ENCODE measurements around the gene RAE1. TPM values are rescaled to one million over a fixed set of nuclear protein-coding genes. Genes with fewer than 3 reads are reported as not detected.
A peak's percentile ranks its signal among the peaks of the same experiment; 100 is the strongest.

Gene RAE1
- total RNA-seq, 3 donors from 2014 or later (not counting 1 experiment from before 2014, with no cell fraction given), result 50.3 to 66.8 (median 52.5) TPM

DNA sequence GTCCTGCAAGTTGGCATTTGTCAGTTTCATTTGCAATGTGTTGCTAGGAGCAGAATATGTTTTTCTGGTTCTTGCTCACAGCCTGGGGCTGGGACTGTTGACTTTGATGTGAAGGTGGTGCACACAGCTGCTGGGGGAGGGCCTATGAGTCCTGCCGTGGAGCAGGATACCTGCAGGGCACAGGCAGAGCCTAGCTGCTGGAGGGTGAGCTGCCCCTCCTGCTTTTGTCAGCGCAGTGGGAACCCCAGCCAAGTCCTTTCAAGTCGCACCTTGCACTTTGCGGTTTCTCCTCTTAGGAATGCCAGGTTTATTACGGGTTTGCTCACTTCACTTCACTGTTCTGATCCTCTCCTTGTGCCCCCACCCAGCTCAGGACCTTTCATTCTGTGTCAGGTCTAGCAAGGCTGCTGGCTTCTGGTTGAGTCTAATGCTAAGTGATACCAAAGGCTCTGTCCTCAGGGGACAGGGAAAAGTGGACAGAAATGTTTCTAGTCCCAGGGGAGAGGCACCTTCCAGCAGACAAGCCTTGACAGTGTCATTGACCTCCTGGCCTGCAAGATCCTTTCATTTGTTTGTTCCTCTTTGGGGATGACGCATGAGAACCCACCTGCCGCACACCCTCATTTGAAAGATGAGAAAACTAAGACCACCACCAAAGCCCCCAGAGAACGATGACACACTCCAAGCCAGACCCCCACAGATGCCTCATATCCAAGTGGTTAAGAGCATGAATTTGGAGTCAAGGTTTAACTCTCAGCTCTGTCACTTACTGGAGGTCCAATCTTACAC lies 24.2 kb upstream of the RAE1 start:
- H3K4me1 Mint-ChIP-seq, result peaks cover 1 to 6% of the 10 kb centered on the region in 2 donors
- intact Hi-C loops (cut with micrococcal nuclease), result loop anchor here (5.0 kb wide), 1 partner anchor 235 kb away; no protein-coding TSS in a partner anchor
- 43% methylated on average over 7 of the region's 8 CpGs for WGBS (ENCODE audit: insufficient coverage)
- H3K27me3 Mint-ChIP-seq (ENCODE audit: low read depth in 2 of 2), result peaks cover 39 to 65% of the 10 kb centered on the region in 2 donors
- Histone ChIP-seq H3K9me3 (ENCODE audit: control insufficient read depth, insufficient read depth, low read length) (no peaks in the 10 kb centered on the region), H3K4me3 (ENCODE audit: low read length) (no peak overlapping the region), H3K4me1 (ENCODE audit: control insufficient read depth, insufficient read depth, low read length) (no peaks in the 10 kb centered on the region), H3K27ac (ENCODE audit: low read length) (no peak overlapping the region), H3K27me3 (ENCODE audit: control insufficient read depth, insufficient read depth, low read length) (peaks cover 9% of the 10 kb centered on the region), H3K36me3 (ENCODE audit: control insufficient read depth, insufficient read depth, low read length) (no peaks in the 10 kb centered on the region)
- H3K9me3 Mint-ChIP-seq, result no peaks in the 10 kb centered on the region
- no peaks in the 10 kb centered on the region for H3K36me3 Mint-ChIP-seq
- no peak overlapping the region for H3K4me3 Mint-ChIP-seq
- TF ChIP-seq, protein P1, sequence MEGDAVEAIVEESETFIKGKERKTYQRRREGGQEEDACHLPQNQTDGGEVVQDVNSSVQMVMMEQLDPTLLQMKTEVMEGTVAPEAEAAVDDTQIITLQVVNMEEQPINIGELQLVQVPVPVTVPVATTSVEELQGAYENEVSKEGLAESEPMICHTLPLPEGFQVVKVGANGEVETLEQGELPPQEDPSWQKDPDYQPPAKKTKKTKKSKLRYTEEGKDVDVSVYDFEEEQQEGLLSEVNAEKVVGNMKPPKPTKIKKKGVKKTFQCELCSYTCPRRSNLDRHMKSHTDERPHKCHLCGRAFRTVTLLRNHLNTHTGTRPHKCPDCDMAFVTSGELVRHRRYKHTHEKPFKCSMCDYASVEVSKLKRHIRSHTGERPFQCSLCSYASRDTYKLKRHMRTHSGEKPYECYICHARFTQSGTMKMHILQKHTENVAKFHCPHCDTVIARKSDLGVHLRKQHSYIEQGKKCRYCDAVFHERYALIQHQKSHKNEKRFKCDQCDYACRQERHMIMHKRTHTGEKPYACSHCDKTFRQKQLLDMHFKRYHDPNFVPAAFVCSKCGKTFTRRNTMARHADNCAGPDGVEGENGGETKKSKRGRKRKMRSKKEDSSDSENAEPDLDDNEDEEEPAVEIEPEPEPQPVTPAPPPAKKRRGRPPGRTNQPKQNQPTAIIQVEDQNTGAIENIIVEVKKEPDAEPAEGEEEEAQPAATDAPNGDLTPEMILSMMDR (IDR thresholded peaks at IDR 0.05), result no peak
- DNase-seq (no peak), ATAC-seq (no peak)
- H3K27ac Mint-ChIP-seq, result no peak overlapping the region

DNA sequence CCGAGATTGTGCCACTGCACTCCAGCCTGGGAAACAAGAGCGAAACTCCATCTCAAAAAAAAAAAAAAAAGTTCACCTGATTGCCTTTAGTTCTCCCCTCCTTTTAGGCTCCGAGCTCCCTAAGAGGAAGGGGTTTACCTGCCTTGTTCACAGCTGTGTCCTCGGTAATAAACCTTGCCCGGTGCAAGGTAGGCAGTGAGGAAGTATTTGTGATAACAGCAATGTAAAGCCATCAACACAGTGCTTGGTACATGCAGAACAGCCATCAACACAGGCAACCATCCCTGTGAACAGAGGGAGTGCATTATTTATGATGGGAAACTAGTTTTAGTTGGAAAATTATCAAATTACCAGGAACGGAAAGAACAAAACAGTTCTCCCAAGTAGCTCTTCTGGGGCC lies 23.2 kb upstream of the RAE1 start:
- WGBS (ENCODE audit: insufficient coverage), result 75% methylated on average over 5 of the region's 6 CpGs
- TF ChIP-seq, protein P1 (IDR thresholded peaks at IDR 0.05), result no peak

DNA sequence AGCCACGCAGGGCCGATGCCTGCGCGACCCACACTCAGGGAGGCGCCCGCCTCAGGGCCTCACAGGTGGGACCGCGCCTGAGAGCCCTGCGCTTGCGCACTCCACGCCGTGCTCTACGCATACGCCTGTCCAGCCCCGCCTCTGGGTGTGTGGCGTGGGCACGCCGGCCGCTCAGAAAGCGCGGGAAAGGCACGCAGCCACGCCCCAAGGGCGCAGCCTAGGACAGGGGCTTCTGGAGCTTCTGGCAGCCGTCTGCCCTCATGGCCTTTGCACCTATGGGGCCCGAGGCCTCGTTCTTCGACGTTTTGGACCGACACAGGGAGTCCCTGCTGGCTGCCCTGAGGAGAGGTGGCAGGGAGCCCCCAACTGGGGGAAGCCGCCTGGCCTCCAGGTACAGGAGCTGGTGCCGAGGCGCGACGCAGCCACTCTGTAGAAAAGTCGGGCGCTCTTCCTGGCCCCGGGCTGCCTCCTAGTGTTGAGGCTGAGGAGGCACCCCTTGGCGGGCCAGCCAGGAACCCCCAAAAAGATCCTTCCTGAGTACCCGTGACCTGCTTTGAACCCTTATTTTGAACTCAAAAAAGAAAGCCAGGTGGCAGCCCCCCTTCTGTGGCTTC lies 21.3 kb upstream of the RAE1 start, which contains the start of gene SPO11:
Gene SPO11, plus strand, starts transcription at position 196 of the 614 bp plus-strand sequence. Its CDS starts 65 bp downstream, at position 261.
- no peak within 1 kb of the TSS for H3K4me3 Mint-ChIP-seq
- DNase-seq, result no peak
- intact Hi-C loops (cut with micrococcal nuclease), result loop anchor here (5.0 kb wide), 1 partner anchor 237 kb away; no protein-coding TSS in a partner anchor
- H3K4me1 Mint-ChIP-seq, result peaks cover 6 to 7% of the 10 kb centered on the region in 2 donors
- H3K36me3 Mint-ChIP-seq, result no peaks in the 10 kb centered on the region
- no peaks in the 10 kb centered on the region for H3K9me3 Mint-ChIP-seq
- Histone ChIP-seq H3K36me3 (ENCODE audit: control insufficient read depth, insufficient read depth, low read length) (no peaks in the 10 kb centered on the region), H3K9me3 (ENCODE audit: control insufficient read depth, insufficient read depth, low read length) (no peaks in the 10 kb centered on the region), H3K4me3 (ENCODE audit: low read length) (no peak within 1 kb of the TSS), H3K27me3 (ENCODE audit: control insufficient read depth, insufficient read depth, low read length) (peaks cover 18% of the 10 kb centered on the region), H3K27ac (ENCODE audit: low read length) (no peak within 1 kb of the TSS), H3K4me1 (ENCODE audit: control insufficient read depth, insufficient read depth, low read length) (no peaks in the 10 kb centered on the region)
- peaks cover 23 to 54% of the 10 kb centered on the region in 2 donors for H3K27me3 Mint-ChIP-seq (ENCODE audit: low read depth in 2 of 2)
- H3K27ac Mint-ChIP-seq, result no peak within 1 kb of the TSS
- ATAC-seq, result peak in 1 of 3 donors; percentile 30
- TF ChIP-seq, protein P1 (IDR thresholded peaks at IDR 0.05), result no peak
- WGBS (ENCODE audit: insufficient coverage), result 62% methylated on average over 40 of the region's 40 CpGs

More for the DNA sequence above, 23.2 kb upstream of the RAE1 start:
- Histone ChIP-seq H3K36me3 (ENCODE audit: control insufficient read depth, insufficient read depth, low read length) (no peaks in the 10 kb centered on the region), H3K27me3 (ENCODE audit: control insufficient read depth, insufficient read depth, low read length) (peaks cover 11% of the 10 kb centered on the region), H3K4me1 (ENCODE audit: control insufficient read depth, insufficient read depth, low read length) (no peaks in the 10 kb centered on the region), H3K27ac (ENCODE audit: low read length) (no peak overlapping the region), H3K9me3 (ENCODE audit: control insufficient read depth, insufficient read depth, low read length) (no peaks in the 10 kb centered on the region), H3K4me3 (ENCODE audit: low read length) (no peak overlapping the region)
- Mint-ChIP-seq H3K27me3 (ENCODE audit: low read depth in 2 of 2) (peaks cover 31 to 55% of the 10 kb centered on the region in 2 donors), H3K4me1 (peaks cover 7 to 8% of the 10 kb centered on the region in 2 donors), H3K27ac (no peak overlapping the region), H3K9me3 (no peaks in the 10 kb centered on the region), H3K36me3 (no peaks in the 10 kb centered on the region), H3K4me3 (no peak overlapping the region)
- no peak for ATAC-seq
- no peak for DNase-seq
- intact Hi-C loops (cut with micrococcal nuclease), result loop anchor here (5.0 kb wide), 1 partner anchor 236 kb away; no protein-coding TSS in a partner anchor
